Upper lobe of left lung (tissue), 6 donors: ENCODE results near the gene COL23A1. TPM values are rescaled to one million over a fixed set of nuclear protein-coding genes. Genes with fewer than 3 reads are reported as not detected.
A peak's percentile ranks its signal among the peaks of the same experiment; 100 is the strongest.
"Not testable (repeated sequence)": the region's sequence is repeated elsewhere in the genome, so short reads cannot be mapped to it uniquely, and the experiment has no call there.

Experiments
- ATAC-seq, 2 donors: fragments of 200-7000 bp; cut with Tn5 transposase; one replicate each; pipeline ENCODE4 v1.9.1; 2022; ENCODE audit warnings: mild to moderate bottlenecking in 2 of 2, moderate library complexity in 2 of 2; ENCODE audit not compliant: low FRiP score in 2 of 2
- DNase-seq, 2 donors: peaks; one replicate each; pipeline ENCODE4 v3.0.0-alpha.2; 2019 to 2020
- H3K27ac ChIP-seq, 4 donors: fragments of 200-600 bp; sonication (generic); one replicate each; pipeline ENCODE4 v1.5.1; 2016 to 2019
- H3K27me3 ChIP-seq, 4 donors: fragments of 200-600 bp; sonication (generic); one replicate each; pipeline ENCODE4 v1.5.1; 2017 to 2019
- H3K36me3 ChIP-seq, 4 donors: fragments of 200-600 bp; sonication (generic); one replicate each; pipeline ENCODE4 v1.5.1; 2016 to 2019
- H3K4me1 ChIP-seq, 4 donors: fragments of 200-600 bp; sonication (generic); one replicate each; pipeline ENCODE4 v1.5.1; 2018 to 2019
- H3K4me3 ChIP-seq, 4 donors: fragments of 200-600 bp; sonication (generic); one replicate each; pipeline ENCODE4 v1.5.1; 2017 to 2019; ENCODE audit warnings: mild to moderate bottlenecking in 2 of 4, moderate library complexity in 1 of 4
- H3K9me3 ChIP-seq, 4 donors: fragments of 200-600 bp; sonication (generic); one replicate each; pipeline ENCODE4 v1.5.1; 2018 to 2019
- EP300 ChIP-seq, 4 donors: sonication (generic); formaldehyde crosslinking; IDR thresholded peaks; one replicate each; pipeline ENCODE4 v1.5.1; 2017; ENCODE audit warnings: antibody characterized with exemption in 4 of 4, control low read depth in 2 of 4
- POLR2A ChIP-seq, 4 donors: fragments of 450-650 bp; IDR thresholded peaks; one replicate each; pipeline ENCODE4 v1.5.1; 2016 to 2017; ENCODE audit warnings: antibody characterized with exemption in 4 of 4, mild to moderate bottlenecking in 2 of 4
- POLR2AphosphoS5 ChIP-seq, 2 donors: sonication (generic); formaldehyde crosslinking; IDR thresholded peaks; one replicate each; pipeline ENCODE4 v1.5.1; 2017; ENCODE audit warnings: antibody characterized with exemption in 2 of 2
- WGBS, 2 donors: methylation state at CpG; one replicate each; pipeline ENCODE4 v1.1.5; 2017 to 2018; 5-methylcytosine and 5-hydroxymethylcytosine counted together
- total RNA-seq, 6 donors: library from RNA; depleted of rRNA in 4 of 6; stranded (reverse); fragments of >200 nt in 4 of 6; gene quantifications; one replicate each; pipeline versions ENCODE4 v1.1.0 to v1.2.1, GENCODE V29; 2016 to 2021
- TF ChIP-seq, protein P1 (sequence below), 6 experiments: fragments of 450-650 bp in 4 of 6; fragments of 200-600 bp in 2 of 6; sonication (generic) in 2 of 6; IDR thresholded peaks; one replicate each; pipeline ENCODE4 v1.5.1; 2016 to 2019; ENCODE audit warnings: antibody characterized with exemption in 6 of 6
- donor health status: DM: no; HTN: no; CAD: no; lungs with moderate emphysema.
- donor health status: DM: no; HTN: yes; CAD: no; lungs with severe emphysema.

COL23A1 gene
- total RNA-seq, 6 donors from 2014 or later = 0.61 to 3.1 (median 1.5) TPM

DNA sequence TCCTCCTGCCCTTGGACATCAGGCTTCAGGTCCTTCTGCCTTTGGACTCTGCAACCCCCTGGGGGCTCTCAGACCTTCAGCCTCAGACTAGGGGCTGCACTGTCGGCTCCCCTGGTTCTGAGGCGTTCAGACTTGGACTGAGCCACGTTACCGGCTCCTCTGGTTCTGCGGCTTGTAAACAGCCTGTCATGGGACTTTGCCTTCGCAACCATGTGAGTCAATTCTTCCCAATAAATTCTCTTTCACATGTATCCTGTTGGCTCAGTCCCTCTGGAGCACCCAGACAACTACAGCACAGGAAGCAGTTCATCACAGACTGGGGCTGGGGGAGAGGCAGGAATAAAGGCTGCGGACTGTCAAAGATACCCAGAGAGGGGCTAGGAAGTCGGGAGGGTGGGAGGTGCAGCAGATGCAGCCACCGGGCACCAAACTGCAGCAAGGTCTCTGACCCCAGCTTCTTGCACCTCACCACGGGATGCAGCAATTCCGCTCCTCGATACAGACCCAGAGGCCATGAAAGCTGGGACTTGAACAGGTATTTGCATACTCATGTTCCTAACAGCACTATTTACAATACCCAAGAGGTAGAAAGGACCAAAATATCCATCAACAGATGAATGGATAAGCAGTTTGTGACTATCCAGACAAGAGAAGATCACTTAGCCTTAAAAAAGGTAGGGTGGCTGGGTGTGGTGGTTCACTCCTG, 100.8 kb downstream of the COL23A1 start:
- Histone ChIP-seq H3K27me3 (no peaks in the 10 kb centered on the region), H3K36me3 (no peaks in the 10 kb centered on the region), H3K9me3 (no peaks in the 10 kb centered on the region), H3K27ac (no peak overlapping the region), H3K4me1 (no peaks in the 10 kb centered on the region), H3K4me3 (no peak overlapping the region)
- TF ChIP-seq POLR2A (IDR thresholded peaks at IDR 0.05) (peak in 1 of 4 donors; percentile 46), EP300 (IDR thresholded peaks at IDR 0.05) (no peak)
- WGBS, 2 donors = 72 to 85% methylated on average over 11 to 12 of the region's 12 CpGs
- no peak for ATAC-seq
- peak in 1 of 2 donors; percentile 10 for DNase-seq

DNA sequence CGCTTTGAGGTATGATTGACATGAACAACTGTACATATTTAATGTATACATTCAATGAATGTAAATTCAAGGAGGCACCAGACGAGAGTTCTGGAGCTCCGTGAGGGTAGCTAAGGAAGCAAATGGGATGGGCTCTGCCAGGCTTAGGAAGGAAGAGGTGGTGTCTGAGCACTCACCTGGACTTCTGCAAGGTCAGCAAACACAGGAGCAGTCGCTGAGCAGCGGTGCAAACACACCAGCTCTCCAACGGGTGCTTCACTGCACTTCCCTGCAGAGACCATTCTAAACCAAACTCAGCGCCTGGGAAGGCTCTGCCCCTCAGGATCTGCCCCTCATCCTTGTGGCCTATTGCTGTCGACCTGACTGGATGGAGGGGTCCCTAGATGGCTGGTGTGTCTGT, 101.5 kb downstream of the COL23A1 start:
- no peaks in the 10 kb centered on the region for H3K4me1 ChIP-seq
- DNase-seq (no peak), ATAC-seq (no peak)
- no peak overlapping the region for H3K27ac ChIP-seq
- H3K27me3 ChIP-seq = no peaks in the 10 kb centered on the region
- TF ChIP-seq POLR2AphosphoS5 (IDR thresholded peaks at IDR 0.05) (no peak), POLR2A (IDR thresholded peaks at IDR 0.05) (no peak), EP300 (IDR thresholded peaks at IDR 0.05) (no peak)
- TF ChIP-seq, protein P1, sequence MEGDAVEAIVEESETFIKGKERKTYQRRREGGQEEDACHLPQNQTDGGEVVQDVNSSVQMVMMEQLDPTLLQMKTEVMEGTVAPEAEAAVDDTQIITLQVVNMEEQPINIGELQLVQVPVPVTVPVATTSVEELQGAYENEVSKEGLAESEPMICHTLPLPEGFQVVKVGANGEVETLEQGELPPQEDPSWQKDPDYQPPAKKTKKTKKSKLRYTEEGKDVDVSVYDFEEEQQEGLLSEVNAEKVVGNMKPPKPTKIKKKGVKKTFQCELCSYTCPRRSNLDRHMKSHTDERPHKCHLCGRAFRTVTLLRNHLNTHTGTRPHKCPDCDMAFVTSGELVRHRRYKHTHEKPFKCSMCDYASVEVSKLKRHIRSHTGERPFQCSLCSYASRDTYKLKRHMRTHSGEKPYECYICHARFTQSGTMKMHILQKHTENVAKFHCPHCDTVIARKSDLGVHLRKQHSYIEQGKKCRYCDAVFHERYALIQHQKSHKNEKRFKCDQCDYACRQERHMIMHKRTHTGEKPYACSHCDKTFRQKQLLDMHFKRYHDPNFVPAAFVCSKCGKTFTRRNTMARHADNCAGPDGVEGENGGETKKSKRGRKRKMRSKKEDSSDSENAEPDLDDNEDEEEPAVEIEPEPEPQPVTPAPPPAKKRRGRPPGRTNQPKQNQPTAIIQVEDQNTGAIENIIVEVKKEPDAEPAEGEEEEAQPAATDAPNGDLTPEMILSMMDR (IDR thresholded peaks at IDR 0.05) = no peak
- WGBS, 2 donors = 54 to 62% methylated on average over 8 of the region's 8 CpGs
- no peak overlapping the region for H3K4me3 ChIP-seq
- no peaks in the 10 kb centered on the region for H3K36me3 ChIP-seq
- H3K9me3 ChIP-seq = no peaks in the 10 kb centered on the region

DNA sequence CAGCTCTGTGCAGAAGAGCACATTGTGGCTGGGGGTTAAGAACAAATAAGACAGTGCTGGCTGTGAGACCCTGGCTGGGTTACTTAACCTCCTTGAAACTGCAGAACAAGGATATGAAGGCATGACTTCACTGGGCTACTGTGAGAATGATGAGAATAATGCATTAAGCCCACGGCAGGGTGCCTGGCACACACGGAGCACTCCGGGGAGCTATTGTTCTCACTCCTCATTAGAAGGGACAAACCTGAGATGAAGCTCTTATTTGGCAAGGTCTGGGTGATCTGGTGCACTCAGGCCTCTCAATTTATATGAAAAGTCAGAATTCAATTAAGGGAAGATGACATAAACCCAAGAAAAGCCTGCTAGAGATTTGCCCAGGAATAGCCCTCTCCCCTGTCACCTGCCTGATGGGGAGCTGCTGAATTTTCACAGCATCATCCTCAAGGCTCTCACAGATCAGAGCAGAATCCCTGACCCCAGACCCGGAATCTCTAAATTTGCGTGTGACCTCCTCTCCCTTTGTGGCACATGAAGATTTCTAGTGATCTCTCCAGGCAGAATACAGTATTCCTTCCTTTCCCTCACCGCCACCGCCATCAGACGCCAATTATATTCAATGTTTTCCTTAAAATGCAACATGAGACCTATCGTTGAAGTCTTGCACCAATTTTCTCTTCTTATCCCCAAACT, 102.1 kb downstream of the COL23A1 start:
- H3K27me3 ChIP-seq = no peaks in the 10 kb centered on the region
- H3K4me1 ChIP-seq = no peaks in the 10 kb centered on the region
- H3K36me3 ChIP-seq = no peaks in the 10 kb centered on the region
- WGBS, 2 donors = 81 to 84% methylated on average over 9 of the region's 9 CpGs
- TF ChIP-seq POLR2AphosphoS5 (IDR thresholded peaks at IDR 0.05) (no peak), EP300 (IDR thresholded peaks at IDR 0.05) (no peak), POLR2A (IDR thresholded peaks at IDR 0.05) (no peak)
- TF ChIP-seq, protein P1 (IDR thresholded peaks at IDR 0.05) = no peak
- ATAC-seq = no peak
- H3K4me3 ChIP-seq = no peak overlapping the region
- DNase-seq = no peak
- H3K27ac ChIP-seq = no peak overlapping the region
- no peaks in the 10 kb centered on the region for H3K9me3 ChIP-seq

DNA sequence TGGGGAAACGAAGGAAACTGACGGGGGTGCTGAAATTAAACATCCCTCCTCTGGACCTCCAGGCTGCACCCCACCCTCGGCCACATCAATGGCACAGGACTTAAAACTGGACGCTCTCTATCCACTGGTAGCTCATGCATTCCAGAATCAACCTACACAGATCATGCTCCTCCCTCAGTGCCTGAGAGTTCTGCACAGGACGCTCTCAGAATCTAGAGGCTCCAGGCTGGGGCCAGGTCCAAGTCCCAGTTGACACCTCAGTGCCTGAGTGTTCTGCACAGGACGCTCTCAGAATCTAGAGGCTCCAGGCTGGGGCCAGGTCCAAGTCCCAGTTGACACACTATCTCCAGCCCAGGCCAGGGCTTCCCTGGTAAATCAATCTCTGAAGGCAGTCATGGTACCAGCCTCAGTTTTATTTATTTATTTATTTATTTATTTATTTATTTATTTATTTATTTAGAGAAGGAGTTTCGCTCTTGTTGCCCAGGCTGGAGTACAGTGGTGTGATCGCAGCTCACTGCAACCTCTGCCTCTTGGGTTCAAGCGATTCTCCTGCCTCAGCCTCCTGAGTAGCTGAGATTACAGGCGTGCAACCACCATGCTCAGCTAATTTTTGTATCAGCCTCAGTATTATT, 103.2 kb downstream of the COL23A1 start:
- not testable (repeated sequence) for H3K36me3 ChIP-seq, H3K4me1 ChIP-seq, H3K27me3 ChIP-seq, ATAC-seq, H3K4me3 ChIP-seq, DNase-seq, H3K9me3 ChIP-seq
- WGBS, 2 donors = 88 to 89% methylated on average over 10 of the region's 10 CpGs
- H3K27ac ChIP-seq = peak overlapping the region in 1 of 4 donors; percentile 5

DNA sequence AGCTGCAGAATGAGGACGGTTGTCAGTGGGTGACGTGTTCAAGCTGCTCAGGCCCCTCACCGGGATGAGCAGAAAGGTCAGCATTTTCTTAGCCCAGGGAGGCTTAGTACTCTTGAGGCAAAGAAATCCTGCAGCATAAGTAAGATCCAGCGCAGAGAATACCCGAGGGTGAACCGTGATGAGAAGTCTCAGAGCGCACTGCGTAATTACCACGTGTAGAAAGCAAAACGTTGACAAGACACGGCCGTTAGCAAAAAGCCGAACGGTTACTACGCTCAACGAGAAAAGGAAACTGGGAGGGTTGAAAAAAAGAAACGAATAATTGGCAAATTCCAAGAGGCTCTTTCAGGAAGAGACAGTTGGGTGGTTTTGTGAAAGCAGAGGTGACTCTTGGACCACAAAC, 104.0 kb downstream of the COL23A1 start:
- no peaks in the 10 kb centered on the region for H3K36me3 ChIP-seq
- no peaks in the 10 kb centered on the region for H3K27me3 ChIP-seq
- ATAC-seq = no peak
- TF ChIP-seq POLR2A (IDR thresholded peaks at IDR 0.05) = no peak
- TF ChIP-seq, protein P1 (IDR thresholded peaks at IDR 0.05) = no peak
- TF ChIP-seq POLR2AphosphoS5 (IDR thresholded peaks at IDR 0.05) = no peak
- no peak for TF ChIP-seq EP300 (IDR thresholded peaks at IDR 0.05)
- WGBS, 2 donors = 48 to 49% methylated on average over 17 of the region's 17 CpGs
- H3K4me1 ChIP-seq = no peaks in the 10 kb centered on the region
- H3K4me3 ChIP-seq = no peak overlapping the region
- H3K9me3 ChIP-seq = no peaks in the 10 kb centered on the region
- no peak for DNase-seq
- peak overlapping the region in 1 of 4 donors; percentile 5 for H3K27ac ChIP-seq
